ENCODE measurements around the gene DNLZ.

Gene DNLZ

GRCh38 chr9:136359774-136360718 lies 3.5 kb downstream of the DNLZ start:
- no peaks in the 10 kb centered on the region for H3K9me3 ChIP-seq
- intact Hi-C loops (cut with DNase I; ENCODE audit: low total_unique reads): no loop called here
- H3K36me3 ChIP-seq: peaks cover 0 to 57% (median 12%) of the 10 kb centered on the region in 3 donors
- H3K27ac ChIP-seq: no peak overlapping the region
- peaks cover 0 to 5% of the 10 kb centered on the region in 2 donors for H3K27me3 ChIP-seq
- no peak for DNase-seq
- H3K4me3 ChIP-seq: no peak overlapping the region
- TF ChIP-seq, protein P1, sequence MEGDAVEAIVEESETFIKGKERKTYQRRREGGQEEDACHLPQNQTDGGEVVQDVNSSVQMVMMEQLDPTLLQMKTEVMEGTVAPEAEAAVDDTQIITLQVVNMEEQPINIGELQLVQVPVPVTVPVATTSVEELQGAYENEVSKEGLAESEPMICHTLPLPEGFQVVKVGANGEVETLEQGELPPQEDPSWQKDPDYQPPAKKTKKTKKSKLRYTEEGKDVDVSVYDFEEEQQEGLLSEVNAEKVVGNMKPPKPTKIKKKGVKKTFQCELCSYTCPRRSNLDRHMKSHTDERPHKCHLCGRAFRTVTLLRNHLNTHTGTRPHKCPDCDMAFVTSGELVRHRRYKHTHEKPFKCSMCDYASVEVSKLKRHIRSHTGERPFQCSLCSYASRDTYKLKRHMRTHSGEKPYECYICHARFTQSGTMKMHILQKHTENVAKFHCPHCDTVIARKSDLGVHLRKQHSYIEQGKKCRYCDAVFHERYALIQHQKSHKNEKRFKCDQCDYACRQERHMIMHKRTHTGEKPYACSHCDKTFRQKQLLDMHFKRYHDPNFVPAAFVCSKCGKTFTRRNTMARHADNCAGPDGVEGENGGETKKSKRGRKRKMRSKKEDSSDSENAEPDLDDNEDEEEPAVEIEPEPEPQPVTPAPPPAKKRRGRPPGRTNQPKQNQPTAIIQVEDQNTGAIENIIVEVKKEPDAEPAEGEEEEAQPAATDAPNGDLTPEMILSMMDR (IDR thresholded peaks at IDR 0.05): no peak
- peaks cover 0 to 35% (median 16%) of the 10 kb centered on the region in 4 donors for H3K4me1 ChIP-seq

GRCh38 chr9:136358888-136359287 lies 4.7 kb downstream of the DNLZ start:
- DNase-seq: no peak
- H3K9me3 ChIP-seq: no peaks in the 10 kb centered on the region
- no peaks in the 10 kb centered on the region for H3K27me3 ChIP-seq
- peaks cover 0 to 28% (median 12%) of the 10 kb centered on the region in 4 donors for H3K4me1 ChIP-seq
- H3K4me3 ChIP-seq: no peak overlapping the region
- TF ChIP-seq, protein P1 (IDR thresholded peaks at IDR 0.05): no peak
- H3K36me3 ChIP-seq: peaks cover 0 to 57% (median 12%) of the 10 kb centered on the region in 3 donors
- intact Hi-C loops (cut with DNase I; ENCODE audit: low total_unique reads): no loop called here
- no peak overlapping the region for H3K27ac ChIP-seq

GRCh38 chr9:136358016-136358415 lies 5.5 kb downstream of the DNLZ start:
- intact Hi-C loops (cut with DNase I; ENCODE audit: low total_unique reads): no loop called here
- no peak overlapping the region for H3K27ac ChIP-seq
- H3K4me1 ChIP-seq: peaks cover 0 to 25% (median 9%) of the 10 kb centered on the region in 4 donors
- DNase-seq: no peak
- H3K9me3 ChIP-seq: no peaks in the 10 kb centered on the region
- no peaks in the 10 kb centered on the region for H3K27me3 ChIP-seq
- no peak overlapping the region for H3K4me3 ChIP-seq
- TF ChIP-seq, protein P1 (IDR thresholded peaks at IDR 0.05): no peak
- peaks cover 0 to 57% (median 12%) of the 10 kb centered on the region in 3 donors for H3K36me3 ChIP-seq

DNA sequence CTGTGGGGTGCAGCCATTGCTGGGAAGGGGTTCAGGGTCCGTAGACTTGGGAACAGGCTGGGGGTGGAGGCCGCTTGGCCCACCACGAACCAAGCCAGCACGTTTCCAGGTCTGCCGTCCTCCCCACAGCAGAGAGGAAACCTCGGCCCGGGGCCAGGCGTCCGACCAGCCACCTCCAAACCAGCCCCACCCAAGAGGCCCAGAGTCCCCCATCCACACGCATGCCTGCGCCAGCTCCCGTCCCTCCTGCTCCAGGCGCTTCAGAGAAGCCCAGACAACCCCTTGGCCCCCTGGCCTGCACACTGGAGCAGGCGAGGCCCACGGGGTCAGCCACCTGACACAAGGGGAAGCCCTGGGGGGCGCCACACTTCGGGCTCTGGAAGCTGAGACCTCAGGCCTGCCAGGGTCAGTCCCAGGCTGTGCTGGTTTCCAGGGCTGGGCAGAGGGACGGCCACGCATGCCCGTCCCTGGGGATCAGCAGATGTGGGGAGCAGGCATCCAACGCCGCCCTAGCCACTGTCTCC lies 6.3 kb downstream of the DNLZ start:
- Histone ChIP-seq H3K4me1 (peaks cover 0 to 17% (median 2%) of the 10 kb centered on the region in 4 donors), H3K36me3 (peaks cover 0 to 57% (median 12%) of the 10 kb centered on the region in 3 donors), H3K27me3 (no peaks in the 10 kb centered on the region), H3K9me3 (no peaks in the 10 kb centered on the region), H3K4me3 (no peak overlapping the region), H3K27ac (no peak overlapping the region)
- DNase-seq: no peak
- TF ChIP-seq, protein P1 (IDR thresholded peaks at IDR 0.05): no peak
- intact Hi-C loops (cut with DNase I; ENCODE audit: low total_unique reads): no loop called here

- Histone ChIP-seq H3K27me3 (no peaks in the 10 kb centered on the region), H3K36me3 (peaks cover 0 to 44% (median 12%) of the 10 kb centered on the region in 3 donors), H3K4me3 (no peak overlapping the region), H3K27ac (no peak overlapping the region), H3K9me3 (no peaks in the 10 kb centered on the region), H3K4me1 (peaks cover 0 to 14% (median 2%) of the 10 kb centered on the region in 4 donors)
- DNase-seq: no peak
- TF ChIP-seq, protein P1 (IDR thresholded peaks at IDR 0.05): no peak
- intact Hi-C loops (cut with DNase I; ENCODE audit: low total_unique reads): no loop called here
These were observed 7.7 kb downstream of the DNLZ start for GRCh38 chr9:136355616-136356557.

Measured in tibial artery (tissue), 4 donors.